Stimulated activated CD8-positive, alpha-beta memory T cell treated with anti-CD3 and anti-CD28 coated beads, Interleukin-4, amount 100 ng/mL, for 48 hours (primary cell): ENCODE results near the gene INTS14.
"Not testable (repeated sequence)": the region's sequence is repeated elsewhere in the genome, so short reads cannot be mapped to it uniquely, and the experiment has no call there.

Experiments
- DNase-seq: peaks from one replicate; pipeline ENCODE4 v3.0.0-alpha.2; 2020

Gene INTS14

GRCh38 chr15:65577129-65577996 is 33.6 kb downstream of the INTS14 start:
- no peak for DNase-seq

GRCh38 chr15:65576664-65577063 is 34.3 kb downstream of the INTS14 start:
- DNase-seq = no peak

GRCh38 chr15:65571971-65572370 is 39.0 kb downstream of the INTS14 start:
- DNase-seq = no peak

- no peak for DNase-seq
These were observed 41.2 kb downstream of the INTS14 start for GRCh38 chr15:65569728-65570127.

GRCh38 chr15:65561934-65562333 is 49.0 kb downstream of the INTS14 start:
- no peak for DNase-seq

GRCh38 chr15:65559941-65560340 is 51.0 kb downstream of the INTS14 start:
- no peak for DNase-seq

GRCh38 chr15:65558997-65559760 is 51.8 kb downstream of the INTS14 start:
- DNase-seq = no peak

- DNase-seq = no peak
These were observed 52.6 kb downstream of the INTS14 start for GRCh38 chr15:65558336-65558735.

GRCh38 chr15:65556622-65557021 is 54.3 kb downstream of the INTS14 start:
- DNase-seq = no peak

GRCh38 chr15:65553691-65554090 is 57.2 kb downstream of the INTS14 start:
- DNase-seq = no peak

- not testable (repeated sequence) for DNase-seq
These were observed 58.1 kb downstream of the INTS14 start for GRCh38 chr15:65552851-65553250.

- DNase-seq = no peak
These were observed 59.7 kb downstream of the INTS14 start for GRCh38 chr15:65551183-65551582.

- no peak for DNase-seq
These were observed 60.2 kb downstream of the INTS14 start for GRCh38 chr15:65550681-65551098.

GRCh38 chr15:65549288-65549687 is 61.6 kb downstream of the INTS14 start:
- not testable (repeated sequence) for DNase-seq

GRCh38 chr15:65547841-65548240 is 63.1 kb downstream of the INTS14 start:
- no peak for DNase-seq

GRCh38 chr15:65541231-65541820 is 69.6 kb downstream of the INTS14 start:
- DNase-seq = no peak

- no peak for DNase-seq
These were observed 70.6 kb downstream of the INTS14 start for GRCh38 chr15:65540314-65540713.

- DNase-seq = no peak
These were observed 75.7 kb downstream of the INTS14 start for GRCh38 chr15:65535192-65535591.

- DNase-seq = no peak
These were observed 77.7 kb downstream of the INTS14 start for GRCh38 chr15:65533057-65533756.

GRCh38 chr15:65532738-65533051 is 78.2 kb downstream of the INTS14 start:
- no peak for DNase-seq

GRCh38 chr15:65530318-65531111 is 80.4 kb downstream of the INTS14 start, which contains the start of gene HACD3:
TSS of gene HACD3 (plus strand) at chr15:65530463. CDS start at chr15:65530632, 169 bp downstream.
- DNase-seq = peak; percentile 93

GRCh38 chr15:65529762-65530317 is 81.1 kb downstream of the INTS14 start:
- no peak for DNase-seq
